NB4 (cell line): ENCODE data around the gene TRPV6.

ENCODE experiments used
- MYC ChIP-seq: IDR thresholded peaks from 2 replicates; pipeline ENCODE4 v1.6.1; 2011; ENCODE audit warnings: low read depth, low read length
- POLR2A ChIP-seq: IDR thresholded peaks from 2 replicates; pipeline ENCODE4 v1.6.1; 2011; ENCODE audit warnings: mild to moderate bottlenecking; ENCODE audit not compliant: insufficient read length; ENCODE audit errors: extremely low read depth
- TF ChIP-seq, protein P1 (sequence below): IDR thresholded peaks from one replicate; pipeline ENCODE4 v1.5.1; 2012; ENCODE audit warnings: low read depth, low read length
- TF ChIP-seq, protein P2 (sequence below): IDR thresholded peaks from 2 replicates; pipeline ENCODE4 v1.6.1; 2011; ENCODE audit warnings: low read depth, low read length

DNA sequence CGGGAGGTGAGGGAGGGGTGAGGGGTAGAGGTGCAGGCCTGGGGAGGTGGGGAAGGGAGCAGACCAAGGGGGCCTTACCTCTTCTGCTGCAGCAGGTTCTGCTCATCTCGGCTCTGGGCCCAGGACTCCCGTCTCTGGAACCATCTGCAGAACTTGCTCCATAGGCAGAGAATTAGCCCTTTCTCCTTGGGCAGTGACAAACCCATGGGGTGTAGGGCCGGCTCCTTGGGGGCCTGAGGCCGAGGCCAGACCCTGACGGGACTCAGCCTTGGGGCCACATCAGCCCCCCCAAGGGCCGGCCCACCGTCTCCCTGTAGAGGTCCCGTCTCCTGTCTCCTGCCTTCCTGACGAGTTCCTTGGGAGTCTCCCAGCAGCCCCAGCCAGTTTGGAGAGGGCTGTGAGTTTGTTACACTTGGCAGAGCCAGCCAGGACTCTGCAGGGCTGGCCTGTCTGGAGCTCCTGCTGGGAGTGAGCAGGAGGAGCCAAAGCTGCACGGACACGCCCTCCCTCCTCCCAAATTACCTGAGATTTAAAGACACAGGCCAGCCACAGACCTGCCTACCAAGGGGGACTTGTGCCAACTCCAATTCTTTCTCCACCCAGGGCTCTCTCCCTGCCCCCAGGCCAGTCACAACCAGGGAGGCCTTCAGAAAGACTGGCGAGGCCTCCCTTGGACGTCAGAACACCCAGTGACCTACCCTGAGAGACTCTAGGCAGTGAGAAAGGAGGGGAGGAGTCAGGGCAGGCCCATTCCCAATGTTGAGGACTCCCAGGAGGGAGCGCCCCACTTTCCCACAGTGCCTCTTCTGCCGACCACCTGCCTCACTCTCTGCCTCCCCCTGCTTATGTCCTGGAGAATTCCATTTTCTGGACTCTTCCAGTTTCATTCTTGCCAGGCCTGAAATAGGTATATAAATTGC is at the start of gene TRPV6:
- TF ChIP-seq, protein P1, sequence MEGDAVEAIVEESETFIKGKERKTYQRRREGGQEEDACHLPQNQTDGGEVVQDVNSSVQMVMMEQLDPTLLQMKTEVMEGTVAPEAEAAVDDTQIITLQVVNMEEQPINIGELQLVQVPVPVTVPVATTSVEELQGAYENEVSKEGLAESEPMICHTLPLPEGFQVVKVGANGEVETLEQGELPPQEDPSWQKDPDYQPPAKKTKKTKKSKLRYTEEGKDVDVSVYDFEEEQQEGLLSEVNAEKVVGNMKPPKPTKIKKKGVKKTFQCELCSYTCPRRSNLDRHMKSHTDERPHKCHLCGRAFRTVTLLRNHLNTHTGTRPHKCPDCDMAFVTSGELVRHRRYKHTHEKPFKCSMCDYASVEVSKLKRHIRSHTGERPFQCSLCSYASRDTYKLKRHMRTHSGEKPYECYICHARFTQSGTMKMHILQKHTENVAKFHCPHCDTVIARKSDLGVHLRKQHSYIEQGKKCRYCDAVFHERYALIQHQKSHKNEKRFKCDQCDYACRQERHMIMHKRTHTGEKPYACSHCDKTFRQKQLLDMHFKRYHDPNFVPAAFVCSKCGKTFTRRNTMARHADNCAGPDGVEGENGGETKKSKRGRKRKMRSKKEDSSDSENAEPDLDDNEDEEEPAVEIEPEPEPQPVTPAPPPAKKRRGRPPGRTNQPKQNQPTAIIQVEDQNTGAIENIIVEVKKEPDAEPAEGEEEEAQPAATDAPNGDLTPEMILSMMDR: no peak
- TF ChIP-seq MYC (no peak), POLR2A (no peak)
- TF ChIP-seq, protein P2, sequence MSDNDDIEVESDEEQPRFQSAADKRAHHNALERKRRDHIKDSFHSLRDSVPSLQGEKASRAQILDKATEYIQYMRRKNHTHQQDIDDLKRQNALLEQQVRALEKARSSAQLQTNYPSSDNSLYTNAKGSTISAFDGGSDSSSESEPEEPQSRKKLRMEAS: no peak
